ENCODE results near the gene HOXD12.

HOXD12 gene

DNA sequence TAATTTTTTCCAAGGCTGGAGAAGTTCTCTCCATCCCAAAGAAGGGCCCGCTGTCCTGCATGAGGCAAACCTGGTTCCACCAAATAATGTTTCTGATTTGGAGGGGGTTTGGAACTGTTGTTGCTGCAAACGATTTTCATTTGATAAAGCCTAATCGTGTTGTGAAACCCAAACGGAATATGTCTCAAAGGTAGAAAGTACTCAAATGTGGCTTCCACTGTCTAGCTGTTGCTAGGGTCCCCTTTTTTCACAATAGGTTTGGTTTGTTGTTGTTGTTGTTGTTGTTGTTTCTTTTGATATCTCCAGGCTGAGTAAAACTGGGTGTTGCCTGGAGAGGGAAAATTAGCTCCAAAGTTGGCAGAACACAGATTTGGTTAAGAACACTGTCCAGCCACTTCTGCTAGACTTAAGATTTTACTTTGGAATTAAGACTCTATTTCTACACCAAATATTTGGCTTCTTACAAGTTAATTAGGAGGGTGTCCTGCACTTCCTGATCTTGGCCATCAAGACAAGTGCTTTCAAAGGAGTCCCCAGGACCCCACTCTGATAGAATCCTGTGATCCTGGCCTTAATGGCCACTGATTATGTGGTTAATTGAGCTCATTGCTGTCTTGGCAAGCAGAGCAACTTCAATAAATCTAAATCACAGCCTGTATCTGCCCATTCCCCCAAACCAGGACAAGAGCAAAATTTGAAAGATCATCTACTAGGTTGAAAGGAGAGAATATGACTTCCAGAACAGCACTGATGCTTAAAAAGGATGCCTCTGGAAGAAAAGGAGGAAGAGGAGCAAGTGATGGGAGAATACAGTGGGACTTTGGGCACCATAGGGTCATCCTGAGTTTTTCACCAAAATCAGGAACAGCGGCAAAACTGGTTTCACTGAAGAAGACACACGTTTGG lies 10.4 kb upstream of the HOXD12 start:
- H3K4me3 ChIP-seq (ENCODE audit: low read length), result no peak overlapping the region

GRCh38 chr2:176089843-176090395 lies 9.7 kb upstream of the HOXD12 start:
- Histone ChIP-seq H3K27ac (ENCODE audit: low read depth, low read length) (no peak overlapping the region), H3K27me3 (ENCODE audit: control insufficient read depth, low read length) (peaks cover 42% of the 10 kb centered on the region), H3K9me2 (replicated peaks; ENCODE audit: control insufficient read depth, low read length) (no peaks in the 10 kb centered on the region), H3K4me2 (ENCODE audit: low read length) (no peak overlapping the region), H3K9me3 (ENCODE audit: control insufficient read depth, insufficient read depth, low read length) (no peaks in the 10 kb centered on the region), H4K20me1 (ENCODE audit: control insufficient read depth, insufficient read depth, low read depth, low read length) (no peaks in the 10 kb centered on the region), H3K4me1 (ENCODE audit: control insufficient read depth, low read length) (no peaks in the 10 kb centered on the region), H3K36me3 (ENCODE audit: control insufficient read depth, low read length) (no peaks in the 10 kb centered on the region), H3F3A (ENCODE audit: control insufficient read depth, insufficient read depth) (no peaks in the 10 kb centered on the region), H3K79me2 (ENCODE audit: control insufficient read depth, low read length) (no peaks in the 10 kb centered on the region), H3K4me3 (ENCODE audit: low read length) (no peak overlapping the region)
- TF ChIP-seq CTCF (IDR thresholded peaks at IDR 0.05; ENCODE audit: low read depth, low read length, poor library complexity, severe bottlenecking) (no peak), EZH2phosphoT487 (IDR thresholded peaks at IDR 0.05; ENCODE audit: borderline replicate concordance, low read length) (no peak)

More for the DNA sequence above, 10.4 kb upstream of the HOXD12 start:
- H3K27ac ChIP-seq (ENCODE audit: low read depth, low read length), result no peak overlapping the region
- H3K9me3 ChIP-seq (ENCODE audit: control insufficient read depth, insufficient read depth, low read length), result no peaks in the 10 kb centered on the region
- no peak overlapping the region for H3K4me2 ChIP-seq (ENCODE audit: low read length)
- H3F3A ChIP-seq (ENCODE audit: control insufficient read depth, insufficient read depth), result no peaks in the 10 kb centered on the region
- no peaks in the 10 kb centered on the region for H3K79me2 ChIP-seq (ENCODE audit: control insufficient read depth, low read length)
- no peaks in the 10 kb centered on the region for H4K20me1 ChIP-seq (ENCODE audit: control insufficient read depth, insufficient read depth, low read depth, low read length)
- no peaks in the 10 kb centered on the region for H3K36me3 ChIP-seq (ENCODE audit: control insufficient read depth, low read length)
- no peaks in the 10 kb centered on the region for H3K4me1 ChIP-seq (ENCODE audit: control insufficient read depth, low read length)
- peaks cover 34% of the 10 kb centered on the region for H3K27me3 ChIP-seq (ENCODE audit: control insufficient read depth, low read length)
- H3K9me2 ChIP-seq (replicated peaks; ENCODE audit: control insufficient read depth, low read length), result no peaks in the 10 kb centered on the region
- TF ChIP-seq CTCF (IDR thresholded peaks at IDR 0.05; ENCODE audit: low read depth, low read length, poor library complexity, severe bottlenecking) (no peak), EZH2phosphoT487 (IDR thresholded peaks at IDR 0.05; ENCODE audit: borderline replicate concordance, low read length) (no peak)

GRCh38 chr2:176090862-176091261 lies 8.7 kb upstream of the HOXD12 start:
- no peaks in the 10 kb centered on the region for H3K36me3 ChIP-seq (ENCODE audit: control insufficient read depth, low read length)
- no peak overlapping the region for H3K4me3 ChIP-seq (ENCODE audit: low read length)
- H3K4me2 ChIP-seq (ENCODE audit: low read length), result no peak overlapping the region
- no peaks in the 10 kb centered on the region for H3F3A ChIP-seq (ENCODE audit: control insufficient read depth, insufficient read depth)
- H3K27ac ChIP-seq (ENCODE audit: low read depth, low read length), result no peak overlapping the region
- no peaks in the 10 kb centered on the region for H3K9me3 ChIP-seq (ENCODE audit: control insufficient read depth, insufficient read depth, low read length)
- peaks cover 48% of the 10 kb centered on the region for H3K27me3 ChIP-seq (ENCODE audit: control insufficient read depth, low read length)
- H3K4me1 ChIP-seq (ENCODE audit: control insufficient read depth, low read length), result no peaks in the 10 kb centered on the region
- H3K79me2 ChIP-seq (ENCODE audit: control insufficient read depth, low read length), result no peaks in the 10 kb centered on the region
- TF ChIP-seq CTCF (IDR thresholded peaks at IDR 0.05; ENCODE audit: low read depth, low read length, poor library complexity, severe bottlenecking) (no peak), EZH2phosphoT487 (IDR thresholded peaks at IDR 0.05; ENCODE audit: borderline replicate concordance, low read length) (no peak)
- no peaks in the 10 kb centered on the region for H4K20me1 ChIP-seq (ENCODE audit: control insufficient read depth, insufficient read depth, low read depth, low read length)
- H3K9me2 ChIP-seq (replicated peaks; ENCODE audit: control insufficient read depth, low read length), result no peaks in the 10 kb centered on the region

Data from DOHH2 (cell line).